Small intestine (tissue), 7 donors: ENCODE data around the gene FBP1. TPM values are rescaled to one million over a fixed set of nuclear protein-coding genes. Genes with fewer than 3 reads are reported as not detected.
"Not testable (repeated sequence)": the region's sequence is repeated elsewhere in the genome, so short reads cannot be mapped to it uniquely, and the experiment has no call there.

ENCODE experiments used
- DNase-seq, 2 donors: peaks; one replicate each; pipeline versions ENCODE4 v3.0.0 to v3.0.0-alpha.2; 2013
- FAIRE-seq: peaks from 2 replicates; lab custom pipeline; 2012; peaks lifted over from hg19 to GRCh38; lab: Jason Lieb, UNC
- H3K27ac ChIP-seq, 3 donors: one replicate each; pipeline ENCODE4 v1.5.1; 2013; ENCODE audit warnings: low read length in 2 of 3, mild to moderate bottlenecking in 2 of 3, control low read depth in 1 of 3, inconsistent platforms in 1 of 3, low read depth in 1 of 3, moderate library complexity in 1 of 3
- H3K27me3 ChIP-seq, 3 donors: one replicate each; pipeline ENCODE4 v1.6.1; 2013; ENCODE audit warnings: low read length in 3 of 3, inconsistent platforms in 1 of 3; ENCODE audit not compliant: control insufficient read depth in 3 of 3, insufficient read depth in 3 of 3
- H3K36me3 ChIP-seq, 3 donors: one replicate each; pipeline ENCODE4 v1.6.1; 2013; ENCODE audit warnings: low read length in 3 of 3, inconsistent platforms in 1 of 3, low read depth in 1 of 3, mild to moderate bottlenecking in 1 of 3, moderate library complexity in 1 of 3; ENCODE audit not compliant: control insufficient read depth in 3 of 3, insufficient read depth in 2 of 3
- H3K4me1 ChIP-seq, 3 donors: one replicate each; pipeline ENCODE4 v1.6.1; 2013; ENCODE audit warnings: low read length in 2 of 3, inconsistent platforms in 1 of 3, low read depth in 1 of 3, mild to moderate bottlenecking in 1 of 3, moderate library complexity in 1 of 3; ENCODE audit not compliant: control insufficient read depth in 3 of 3, insufficient read depth in 2 of 3
- H3K4me3 ChIP-seq, 3 donors: one replicate each; pipeline ENCODE4 v1.5.1; 2013; ENCODE audit warnings: low read length in 3 of 3, control low read depth in 1 of 3, inconsistent platforms in 1 of 3, low read depth in 1 of 3, mild to moderate bottlenecking in 1 of 3, moderate library complexity in 1 of 3
- H3K9me3 ChIP-seq, 2 donors: one replicate each; pipeline ENCODE4 v1.6.1; 2013; ENCODE audit warnings: low read depth in 1 of 2, low read length in 1 of 2; ENCODE audit not compliant: control insufficient read depth in 2 of 2, insufficient read depth in 1 of 2
- WGBS, 3 donors: extraction: QIAGEN DNeasy Blood & Tissue Kit; methylation state at CpG; one replicate each; pipeline ENCODE4 v1.1.7; 2013; 5-methylcytosine and 5-hydroxymethylcytosine counted together
- polyA plus RNA-seq, 4 donors: library from polyadenylated mRNA; stranded (reverse) in 3 of 4; unstranded in 1 of 4; fragments of 200-250 nt in 3 of 4; fragments of 120-200 nt in 1 of 4; gene quantifications; one replicate each; pipeline versions ENCODE4 v1.2.1 to v1.2.3, GENCODE V29; 2013
- donor health status: healthy with polysubstance abuse.
- donor health status: control.
- donor health status: control.
- donor health status: Bipolar disorder and iron deficiency.
- donor health status: healthy.

The FBP1 gene
- polyA plus RNA-seq, 4 donors, result 113 to 1,158 (median 352) TPM

GRCh38 chr9:94593459-94594345 is 45.6 kb downstream of the FBP1 start, which contains the start of gene FBP2:
TSS of gene FBP2 (minus strand) at chr9:94593824. CDS start at chr9:94593726, 98 bp downstream.
- FAIRE-seq (no peak), DNase-seq (peak in 1 of 2 donors; percentile 36)
- no peak within 1 kb of the TSS for H3K27ac ChIP-seq
- H3K4me1 ChIP-seq, result peaks cover 0 to 6% (median 0%) of the 10 kb centered on the region in 3 donors
- no peaks in the 10 kb centered on the region for H3K9me3 ChIP-seq
- H3K27me3 ChIP-seq, result no peaks in the 10 kb centered on the region
- 18 to 61% (median 33%) methylated on average over 21 of the region's 21 CpGs for WGBS, 3 donors
- H3K4me3 ChIP-seq, result no peak within 1 kb of the TSS
- H3K36me3 ChIP-seq, result no peaks in the 10 kb centered on the region

GRCh38 chr9:94592683-94593082 is 46.6 kb downstream of the FBP1 start:
- DNase-seq, H3K27me3 ChIP-seq, FAIRE-seq, H3K36me3 ChIP-seq, H3K4me1 ChIP-seq, H3K27ac ChIP-seq, H3K9me3 ChIP-seq, H3K4me3 ChIP-seq: not testable (repeated sequence)
- WGBS, 3 donors, result 37 to 79% (median 46%) methylated on average over 7 of the region's 7 CpGs

GRCh38 chr9:94591876-94592275 is 47.4 kb downstream of the FBP1 start:
- 52 to 86% (median 60%) methylated on average over 8 of the region's 8 CpGs for WGBS, 3 donors
- no peaks in the 10 kb centered on the region for H3K27me3 ChIP-seq
- FAIRE-seq, result no peak
- peaks cover 0 to 6% (median 0%) of the 10 kb centered on the region in 3 donors for H3K4me1 ChIP-seq
- no peak overlapping the region for H3K27ac ChIP-seq
- no peak overlapping the region for H3K4me3 ChIP-seq
- no peak for DNase-seq
- H3K36me3 ChIP-seq, result no peaks in the 10 kb centered on the region
- H3K9me3 ChIP-seq, result no peaks in the 10 kb centered on the region

GRCh38 chr9:94591046-94591545 is 48.2 kb downstream of the FBP1 start:
- not testable (repeated sequence) for H3K9me3 ChIP-seq, H3K4me1 ChIP-seq, H3K36me3 ChIP-seq, H3K27ac ChIP-seq, H3K4me3 ChIP-seq, FAIRE-seq, DNase-seq, H3K27me3 ChIP-seq
- WGBS, 3 donors, result 78 to 93% (median 81%) methylated on average over 21 to 37 of the region's 38 CpGs

- DNase-seq (no peak), FAIRE-seq (no peak)
- WGBS, 3 donors, result 80 to 88% (median 87%) methylated on average over 9 of the region's 9 CpGs
- no peaks in the 10 kb centered on the region for H3K27me3 ChIP-seq
- peaks cover 0 to 2% (median 0%) of the 10 kb centered on the region in 3 donors for H3K4me1 ChIP-seq
- no peaks in the 10 kb centered on the region for H3K9me3 ChIP-seq
- H3K4me3 ChIP-seq, result no peak overlapping the region
- H3K36me3 ChIP-seq, result no peaks in the 10 kb centered on the region
- no peak overlapping the region for H3K27ac ChIP-seq
Measured at GRCh38 chr9:94588681-94589080, 50.6 kb downstream of the FBP1 start.

GRCh38 chr9:94586814-94587213 is 52.5 kb downstream of the FBP1 start:
- Histone ChIP-seq H3K27ac (no peak overlapping the region), H3K4me3 (no peak overlapping the region), H3K36me3 (no peaks in the 10 kb centered on the region), H3K4me1 (no peaks in the 10 kb centered on the region), H3K9me3 (no peaks in the 10 kb centered on the region), H3K27me3 (no peaks in the 10 kb centered on the region)
- FAIRE-seq, result no peak
- DNase-seq, result no peak
- WGBS, 3 donors, result 58 to 71% (median 66%) methylated on average over 9 of the region's 9 CpGs

GRCh38 chr9:94586316-94586715 is 53.0 kb downstream of the FBP1 start:
- WGBS, 3 donors, result 61 to 67% (median 63%) methylated on average over 4 of the region's 4 CpGs

GRCh38 chr9:94584555-94584954 is 54.8 kb downstream of the FBP1 start:
- FAIRE-seq, result no peak
- Histone ChIP-seq H3K27me3 (no peaks in the 10 kb centered on the region), H3K4me1 (no peaks in the 10 kb centered on the region), H3K27ac (no peak overlapping the region), H3K9me3 (no peaks in the 10 kb centered on the region), H3K4me3 (no peak overlapping the region), H3K36me3 (no peaks in the 10 kb centered on the region)
- 69 to 77% (median 70%) methylated on average over 6 of the region's 6 CpGs for WGBS, 3 donors
- DNase-seq, result no peak

More at GRCh38 chr9:94586316-94586715, 53.0 kb downstream of the FBP1 start:
- no peaks in the 10 kb centered on the region for H3K9me3 ChIP-seq
- FAIRE-seq, result no peak
- no peaks in the 10 kb centered on the region for H3K27me3 ChIP-seq
- H3K4me1 ChIP-seq, result no peaks in the 10 kb centered on the region
- no peak overlapping the region for H3K4me3 ChIP-seq
- no peaks in the 10 kb centered on the region for H3K36me3 ChIP-seq
- no peak overlapping the region for H3K27ac ChIP-seq
- DNase-seq, result no peak
